IMR-90 (cell line): ENCODE data around the gene ORM1. TPM values are rescaled to one million over a fixed set of nuclear protein-coding genes. Genes with fewer than 3 reads are reported as not detected.
"Not testable (repeated sequence)": the region's sequence is repeated elsewhere in the genome, so short reads cannot be mapped to it uniquely, and the experiment has no call there.

ENCODE experiments used
- ATAC-seq: fragments of 200-7000 bp; cut with Tn5 transposase; 2 replicates; pipeline ENCODE4 v1.9.1; 2020; ENCODE audit warnings: low read depth, mild to moderate bottlenecking, moderate library complexity
- BruUV-seq: library from RNA; stranded (reverse); fragments of 400-500 nt; replicated peaks from 2 replicates; lab custom pipeline; 2021; lab: Mats Ljungman, UMichigan
- CTCF ChIA-PET: fragments of 300-600 bp; formaldehyde crosslinking; extraction: SDS; loops from one replicate; lab custom pipeline; 2021; ENCODE audit warnings: antibody characterized with exemption; lab: Yijun Ruan, JAX
- POLR2A ChIA-PET: fragments of 300-600 bp; sonication (Branson Sonifier 250); formaldehyde crosslinking; loops from one replicate; lab custom pipeline; 2022; ENCODE audit warnings: antibody characterized with exemption; ENCODE audit not compliant: unreplicated experiment; lab: Charles Lee
- DNase-seq: peaks from one replicate; pipeline ENCODE4 v3.0.0; 2013
- H2AFZ ChIP-seq: replicated peaks from 2 replicates; pipeline ENCODE3; 2013; ENCODE audit warnings: low read length, mild to moderate bottlenecking; ENCODE audit not compliant: poor library complexity
- H2AK5ac ChIP-seq: 2 replicates; pipeline ENCODE4 v1.6.1; 2013; ENCODE audit warnings: low read depth, low read length, inconsistent platforms
- H2AK9ac ChIP-seq: replicated peaks from 2 replicates; pipeline ENCODE3; 2013; ENCODE audit warnings: mild to moderate bottlenecking, low read depth, low read length, moderate library complexity; ENCODE audit not compliant: poor library complexity
- H2BK120ac ChIP-seq: 2 replicates; pipeline ENCODE4 v1.6.1; 2013; ENCODE audit warnings: low read depth, low read length, inconsistent platforms
- H2BK15ac ChIP-seq: 3 replicates; pipeline ENCODE4 v1.6.1; 2013; ENCODE audit warnings: low read depth, low read length, inconsistent platforms
- H2BK20ac ChIP-seq: 2 replicates; pipeline ENCODE4 v1.6.1; 2013; ENCODE audit warnings: low read depth, mild to moderate bottlenecking, inconsistent platforms, low read length, moderate library complexity
- H2BK5ac ChIP-seq: 2 replicates; pipeline ENCODE4 v1.6.1; 2013; ENCODE audit warnings: mild to moderate bottlenecking, low read depth, low read length, inconsistent platforms; ENCODE audit not compliant: poor library complexity, severe bottlenecking
- H3K14ac ChIP-seq: replicated peaks from 2 replicates; pipeline ENCODE4 v1.6.1; 2013; ENCODE audit warnings: low read depth, low read length, inconsistent platforms
- H3K18ac ChIP-seq: 2 replicates; pipeline ENCODE4 v1.6.1; 2013; ENCODE audit warnings: low read depth, low read length, control low read depth
- H3K23ac ChIP-seq: 2 replicates; pipeline ENCODE4 v1.6.1; 2013; ENCODE audit warnings: low read depth, low read length, inconsistent platforms
- H3K27ac ChIP-seq: 2 replicates; pipeline ENCODE4 v1.5.1; 2013; ENCODE audit warnings: mild to moderate bottlenecking, control low read depth, low read length; ENCODE audit not compliant: insufficient read depth
- H3K27me3 ChIP-seq: 2 replicates; pipeline ENCODE4 v1.6.1; 2013; ENCODE audit warnings: low read length; ENCODE audit not compliant: control insufficient read depth, insufficient read depth
- H3K36me3 ChIP-seq: 2 replicates; pipeline ENCODE4 v1.6.1; 2013; ENCODE audit warnings: low read length, mixed read lengths; ENCODE audit not compliant: control insufficient read depth, insufficient read depth
- H3K4ac ChIP-seq: 2 replicates; pipeline ENCODE4 v1.6.1; 2013; ENCODE audit warnings: low read depth, low read length, inconsistent platforms
- H3K4me1 ChIP-seq: 2 replicates; pipeline ENCODE4 v1.6.1; 2013; ENCODE audit warnings: low read length, mixed read lengths; ENCODE audit not compliant: control insufficient read depth, insufficient read depth
- H3K4me2 ChIP-seq: 2 replicates; pipeline ENCODE4 v1.6.1; 2013; ENCODE audit warnings: low read depth, mild to moderate bottlenecking, control low read depth, low read length, moderate library complexity
- H3K4me3 ChIP-seq: 2 replicates; pipeline ENCODE4 v1.5.1; 2013; ENCODE audit warnings: low read depth, mild to moderate bottlenecking, control low read depth, low read length, moderate library complexity; ENCODE audit not compliant: insufficient read depth
- H3K56ac ChIP-seq: 2 replicates; pipeline ENCODE4 v1.6.1; 2013; ENCODE audit warnings: low read length, inconsistent platforms; ENCODE audit not compliant: insufficient read depth; ENCODE audit errors: extremely low read depth
- H3K79me1 ChIP-seq, 2 experiments: 2 replicates each; pipeline ENCODE4 v1.6.1; 2013; ENCODE audit warnings: low read length in 2 of 2, inconsistent platforms in 1 of 2, low read depth in 1 of 2
- H3K9ac ChIP-seq: 2 replicates; pipeline ENCODE4 v1.6.1; 2013; ENCODE audit warnings: low read depth, low read length, control low read depth
- H3K9me1 ChIP-seq: 2 replicates; pipeline ENCODE4 v1.6.1; 2013; ENCODE audit warnings: low read length, inconsistent platforms; ENCODE audit not compliant: insufficient read depth
- H3K9me3 ChIP-seq: 2 replicates; pipeline ENCODE4 v1.6.1; 2013; ENCODE audit warnings: low read length; ENCODE audit not compliant: control insufficient read depth, insufficient read depth
- H4K20me1 ChIP-seq: 2 replicates; pipeline ENCODE4 v1.6.1; 2013; ENCODE audit warnings: low read length, inconsistent platforms; ENCODE audit not compliant: insufficient read depth
- H4K5ac ChIP-seq: 2 replicates; pipeline ENCODE4 v1.6.1; 2013; ENCODE audit warnings: mild to moderate bottlenecking, low read depth, low read length, control low read depth
- H4K8ac ChIP-seq, 2 experiments: 2 replicates each; pipeline ENCODE4 v1.6.1; 2013; ENCODE audit warnings: low read depth in 2 of 2, low read length in 2 of 2, control low read depth in 1 of 2, inconsistent platforms in 1 of 2
- H4K91ac ChIP-seq: 2 replicates; pipeline ENCODE4 v1.6.1; 2013; ENCODE audit warnings: low read depth, low read length, inconsistent platforms; ENCODE audit not compliant: insufficient read depth
- BHLHE40 ChIP-seq: fragments of 150-350 bp; IDR thresholded peaks from 2 replicates; pipeline ENCODE4 v1.6.1; 2016; ENCODE audit warnings: mild to moderate bottlenecking, low read depth, low read length
- CHD1 ChIP-seq: IDR thresholded peaks from 2 replicates; pipeline ENCODE4 v1.6.1; 2012; ENCODE audit warnings: low read depth, low read length, improper control_type of control experiment
- POLR2A ChIP-seq: IDR thresholded peaks from 2 replicates; pipeline ENCODE4 v1.6.1; 2012; ENCODE audit warnings: mild to moderate bottlenecking, low read depth, low read length
- WGBS, 2 experiments: methylation state at CpG; one replicate each; pipeline versions ENCODE4 v1.1.5 to v1.1.7; 2013; ENCODE audit warnings: missing lambda C conversion rate in 2 of 2; ENCODE audit not compliant: insufficient read length in 1 of 2; ENCODE audit errors: extremely low coverage in 2 of 2; 5-methylcytosine and 5-hydroxymethylcytosine counted together
- dilution Hi-C: fragments of 300-500 bp; cut with HindIII; formaldehyde crosslinking; loops from one replicate; pipeline ENCODE4 v1.14.3; 2018; ENCODE audit warnings: low sequenced_read_pairs; ENCODE audit not compliant: unreplicated experiment
- in situ Hi-C: fragments of 300-500 bp; cut with MboI; formaldehyde crosslinking; loops from 3 replicates; pipeline ENCODE4 v1.14.3; 2019; ENCODE audit warnings: low sequenced_read_pairs, inconsistent platforms, mixed read lengths
- intact Hi-C: fragments of 100-400 bp; cut with micrococcal nuclease; formaldehyde crosslinking; loops from 2 replicates; pipeline ENCODE4 v1.10.0; 2022
- polyA plus RNA-seq, 3 experiments: library from polyadenylated mRNA; depleted of rRNA; stranded (reverse); fragments of >200 nt; gene quantifications; 2 replicates each; pipeline ENCODE4 v1.2.3, GENCODE V29; 2012; ENCODE audit warnings: low replicate concordance in 1 of 3
- total RNA-seq: library from RNA; depleted of rRNA; stranded (reverse); fragments of >200 nt; gene quantifications from 2 replicates; pipeline ENCODE4 v1.2.3, GENCODE V29; 2012

Gene ORM1
- total and polyA plus RNA-seq, 2 of the 4 experiments (the other 2 are of a cell fraction), result 0.18 TPM; not detected in 1

DNA sequence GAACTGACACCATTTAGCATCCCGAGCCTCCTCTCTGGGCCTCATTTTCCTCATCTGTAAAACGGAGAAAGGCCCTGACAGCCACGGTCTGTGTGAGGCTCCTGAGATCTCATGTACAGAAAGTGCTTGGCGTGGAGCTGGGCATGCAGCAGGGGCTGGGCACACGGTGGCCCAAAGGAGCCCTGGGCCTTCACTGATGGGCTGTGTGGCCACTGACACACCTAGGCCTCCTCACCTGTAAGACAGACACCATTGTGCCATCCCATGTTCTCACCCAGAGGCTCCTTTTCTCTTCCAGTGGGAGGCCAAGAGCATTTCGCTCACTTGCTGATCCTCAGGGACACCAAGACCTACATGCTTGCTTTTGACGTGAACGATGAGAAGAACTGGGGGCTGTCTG is 1.6 kb downstream of the ORM1 start:
- Histone ChIP-seq H3K9ac (no peak overlapping the region), H3K56ac (no peak overlapping the region), H3K23ac (no peak overlapping the region), H3K4me2 (no peak overlapping the region), H3K79me1 (no peaks in the 10 kb centered on the region), H3K4ac (no peak overlapping the region), H3K4me1 (peaks cover 5% of the 10 kb centered on the region), H3K27me3 (0 out of 2 replicates have a peak, but pooled peaks cover 2% of the 10 kb centered on the region), H2BK20ac (no peak overlapping the region), H3K4me3 (no peak overlapping the region), H4K8ac (no peak overlapping the region), H4K5ac (no peak overlapping the region), H3K14ac (no peak overlapping the region), H2AK9ac (no peak overlapping the region), H4K91ac (no peak overlapping the region), H3K36me3 (no peaks in the 10 kb centered on the region), H4K20me1 (no peaks in the 10 kb centered on the region), H2BK120ac (no peak overlapping the region), H3K18ac (no peak overlapping the region), H2BK15ac (no peak overlapping the region), H2AK5ac (no peak overlapping the region), H3K27ac (no peak overlapping the region), H2BK5ac (no peak overlapping the region), H3K9me1 (no peaks in the 10 kb centered on the region), H2AFZ (no peak overlapping the region), H3K9me3 (no peaks in the 10 kb centered on the region)
- TF ChIP-seq CHD1 (no peak), BHLHE40 (no peak), POLR2A (no peak)
- no TSS peak for BruUV-seq
- DNase-seq (no peak), ATAC-seq (no peak)
- ChIA-PET CTCF (no interaction called here), POLR2A (no interaction called here)
- dilution Hi-C loops (no loop called here), intact Hi-C loops (no loop called here), in situ Hi-C loops (no loop called here)
- WGBS, 2 experiments, result 100% methylated on average over 2 of the region's 8 CpGs; no CpG with 5 or more reads in 1 of the 2 experiments

DNA sequence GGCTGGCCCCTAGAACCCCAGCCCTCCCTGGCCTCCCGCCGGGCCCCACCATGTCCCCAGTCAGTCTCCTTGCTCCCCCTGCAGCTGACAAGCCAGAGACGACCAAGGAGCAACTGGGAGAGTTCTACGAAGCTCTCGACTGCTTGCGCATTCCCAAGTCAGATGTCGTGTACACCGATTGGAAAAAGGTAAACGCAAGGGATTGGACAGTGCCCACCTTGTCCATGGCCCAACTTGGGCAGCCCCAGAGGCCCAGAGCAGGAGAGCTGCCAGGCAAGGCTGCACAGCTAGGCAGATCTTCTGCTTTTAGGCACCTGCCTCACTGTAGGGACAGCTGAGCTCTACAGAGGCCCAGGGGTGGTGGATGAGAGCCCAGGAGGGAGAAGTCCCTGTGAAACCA is 2.1 kb downstream of the ORM1 start:
- H3K9ac ChIP-seq, H3K4me3 ChIP-seq, H3K56ac ChIP-seq, ATAC-seq, H3K14ac ChIP-seq, dilution Hi-C loops, POLR2A ChIA-PET, H4K5ac ChIP-seq, H4K91ac ChIP-seq, H2AK9ac ChIP-seq, H3K36me3 ChIP-seq, in situ Hi-C loops, intact Hi-C loops, H2AK5ac ChIP-seq, H3K27me3 ChIP-seq, H3K4me1 ChIP-seq, H3K27ac ChIP-seq, H2AFZ ChIP-seq, CTCF ChIA-PET, H3K79me1 ChIP-seq, H2BK5ac ChIP-seq, H3K23ac ChIP-seq, H3K18ac ChIP-seq, H2BK120ac ChIP-seq, H2BK20ac ChIP-seq, BruUV-seq, H3K4ac ChIP-seq, H3K9me3 ChIP-seq, H2BK15ac ChIP-seq, H3K4me2 ChIP-seq, H3K9me1 ChIP-seq, H4K8ac ChIP-seq, H4K20me1 ChIP-seq, DNase-seq: not testable (repeated sequence)
- no CpG with 5 or more reads among the region's 9 CpGs for WGBS, 2 experiments
